ACC112 (cell line): ENCODE data around the gene KCNMB4.

Experiments used
- H2AFZ ChIP-seq: fragments of 200-600 bp; sonication (generic); one replicate; pipeline ENCODE4 v1.6.0; 2017; ENCODE audit warnings: antibody characterized with exemption, low read length; ENCODE audit not compliant: unreplicated experiment
- H3K27ac ChIP-seq: fragments of 200-600 bp; sonication (generic); 2 replicates; pipeline ENCODE4 v1.5.1; 2014; ENCODE audit warnings: low read depth, mild to moderate bottlenecking, antibody characterized with exemption, low read length, moderate library complexity
- H3K27me3 ChIP-seq: fragments of 200-600 bp; sonication (generic); 2 replicates; pipeline ENCODE4 v1.6.1; 2014; ENCODE audit warnings: mild to moderate bottlenecking, antibody characterized with exemption, low read length, moderate library complexity, mixed read lengths; ENCODE audit not compliant: insufficient read depth
- H3K36me3 ChIP-seq: fragments of 200-600 bp; sonication (generic); 2 replicates; pipeline ENCODE4 v1.6.1; 2016; ENCODE audit warnings: mild to moderate bottlenecking, antibody characterized with exemption, low read length, moderate library complexity, mixed read lengths; ENCODE audit not compliant: insufficient read depth
- H3K4me1 ChIP-seq: fragments of 200-600 bp; sonication (generic); one replicate; pipeline ENCODE4 v1.6.1; 2016; ENCODE audit warnings: low read length, mixed read lengths; ENCODE audit not compliant: insufficient read depth, unreplicated experiment, control insufficient read depth
- H3K4me3 ChIP-seq: fragments of 200-600 bp; sonication (generic); 2 replicates; pipeline ENCODE4 v1.5.1; 2014; ENCODE audit warnings: mild to moderate bottlenecking, low read depth, low read length
- H3K79me2 ChIP-seq: fragments of 200-600 bp; sonication (generic); one replicate; pipeline ENCODE4 v1.6.0; 2016; ENCODE audit warnings: low read length; ENCODE audit not compliant: control insufficient read depth, unreplicated experiment, insufficient read depth

Gene KCNMB4

DNA sequence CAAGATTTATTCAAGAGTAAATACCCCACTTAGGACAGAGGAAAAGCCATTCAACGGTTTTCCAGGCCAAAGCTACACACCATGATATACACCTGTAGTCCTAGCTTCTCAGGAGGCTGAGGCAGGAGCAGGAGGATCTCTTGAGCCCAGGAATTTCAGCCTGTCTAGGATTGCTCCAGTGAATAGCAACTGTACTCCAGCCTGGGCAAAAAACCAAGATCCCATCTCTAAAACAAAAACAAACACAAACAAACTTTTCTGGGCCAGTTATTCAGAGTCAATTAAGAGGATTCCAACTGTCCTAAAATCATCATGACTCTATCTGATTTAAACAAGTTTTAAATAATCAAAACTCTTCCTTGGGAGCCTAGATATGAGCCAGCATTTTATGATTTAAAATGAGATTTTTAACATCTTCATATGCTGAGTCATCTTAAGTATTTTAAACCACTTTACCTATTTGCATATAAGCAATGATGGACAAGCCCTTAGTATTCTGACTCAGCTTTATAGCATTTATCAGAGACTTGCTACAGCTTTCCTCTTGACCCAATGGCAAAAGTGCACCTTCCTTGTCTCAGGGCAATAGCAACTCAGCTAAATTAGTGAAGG lies 77.1 kb downstream of the KCNMB4 start:
- no peaks in the 10 kb centered on the region for H3K4me1 ChIP-seq
- no peaks in the 10 kb centered on the region for H3K79me2 ChIP-seq
- H3K27me3 ChIP-seq = no peaks in the 10 kb centered on the region
- H3K4me3 ChIP-seq = no peak overlapping the region
- H2AFZ ChIP-seq = no peak overlapping the region
- no peaks in the 10 kb centered on the region for H3K36me3 ChIP-seq
- no peak overlapping the region for H3K27ac ChIP-seq

DNA sequence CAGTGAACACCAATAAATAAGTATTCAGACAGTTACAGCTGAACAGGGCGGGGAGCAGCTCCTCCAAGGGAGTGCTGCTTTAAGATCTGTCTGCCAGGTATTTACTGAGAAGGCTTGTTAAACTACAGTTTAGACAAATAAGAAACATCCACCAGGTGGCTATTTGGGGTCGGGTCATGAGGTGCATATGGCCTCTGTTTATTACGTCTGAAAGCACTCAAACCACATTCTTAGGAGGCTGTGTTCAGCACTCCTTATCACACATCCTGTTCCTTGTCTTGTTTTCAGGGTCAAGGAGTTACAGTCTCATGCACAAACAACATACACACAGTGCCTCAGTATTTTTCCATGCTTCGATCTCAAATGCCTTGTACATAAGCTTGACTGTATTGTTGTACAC lies 78.8 kb downstream of the KCNMB4 start:
- Histone ChIP-seq H3K27ac (no peak overlapping the region), H3K79me2 (no peaks in the 10 kb centered on the region), H3K4me1 (no peaks in the 10 kb centered on the region), H3K27me3 (no peaks in the 10 kb centered on the region), H2AFZ (no peak overlapping the region), H3K36me3 (no peaks in the 10 kb centered on the region), H3K4me3 (no peak overlapping the region)

GRCh38 chr12:70448371-70448770 lies 82.3 kb downstream of the KCNMB4 start:
- no peak overlapping the region for H3K27ac ChIP-seq
- H3K4me1 ChIP-seq = no peaks in the 10 kb centered on the region
- no peaks in the 10 kb centered on the region for H3K79me2 ChIP-seq
- no peak overlapping the region for H3K4me3 ChIP-seq
- H2AFZ ChIP-seq = no peak overlapping the region
- H3K27me3 ChIP-seq = no peaks in the 10 kb centered on the region
- H3K36me3 ChIP-seq = no peaks in the 10 kb centered on the region

- H3K4me3 ChIP-seq = no peak overlapping the region
- H3K79me2 ChIP-seq = no peaks in the 10 kb centered on the region
- H2AFZ ChIP-seq = no peak overlapping the region
- H3K4me1 ChIP-seq = no peaks in the 10 kb centered on the region
- no peaks in the 10 kb centered on the region for H3K27me3 ChIP-seq
- no peak overlapping the region for H3K27ac ChIP-seq
- H3K36me3 ChIP-seq = no peaks in the 10 kb centered on the region
These were observed 83.1 kb downstream of the KCNMB4 start for GRCh38 chr12:70449074-70449752.

DNA sequence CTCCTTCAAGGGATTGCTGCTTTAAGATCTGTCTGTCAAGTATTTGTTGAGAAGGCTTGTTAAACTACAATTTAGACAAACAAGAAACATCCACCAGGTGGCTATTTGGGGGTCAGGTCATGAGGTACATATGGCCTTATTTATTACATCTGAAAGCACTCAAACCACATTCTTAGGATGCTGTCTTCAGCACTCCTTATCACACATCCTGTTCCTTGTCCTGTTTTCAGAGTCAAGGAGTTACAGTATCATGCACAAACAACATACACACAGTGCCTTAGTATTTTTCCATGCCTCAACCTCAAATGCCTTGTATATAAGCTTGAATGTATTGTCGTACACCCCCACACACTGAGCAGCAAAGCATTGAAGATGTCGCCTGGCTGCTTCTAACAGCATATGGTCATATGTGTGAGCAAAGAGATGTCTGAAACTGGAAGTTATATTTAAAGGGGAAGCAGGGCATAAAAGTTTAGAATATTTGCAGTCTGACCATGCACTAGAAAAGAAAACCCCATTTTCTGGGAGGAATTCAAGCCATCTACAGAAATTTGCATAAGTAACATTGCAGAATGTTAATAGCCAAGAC lies 83.8 kb downstream of the KCNMB4 start:
- H3K4me1 ChIP-seq = no peaks in the 10 kb centered on the region
- H3K79me2 ChIP-seq = no peaks in the 10 kb centered on the region
- no peaks in the 10 kb centered on the region for H3K36me3 ChIP-seq
- no peak overlapping the region for H3K27ac ChIP-seq
- no peak overlapping the region for H3K4me3 ChIP-seq
- H2AFZ ChIP-seq = no peak overlapping the region
- no peaks in the 10 kb centered on the region for H3K27me3 ChIP-seq

GRCh38 chr12:70451528-70451927 lies 85.4 kb downstream of the KCNMB4 start:
- H3K27me3 ChIP-seq = no peaks in the 10 kb centered on the region
- no peak overlapping the region for H3K4me3 ChIP-seq
- H3K36me3 ChIP-seq = no peaks in the 10 kb centered on the region
- no peaks in the 10 kb centered on the region for H3K4me1 ChIP-seq
- H3K27ac ChIP-seq = no peak overlapping the region
- no peak overlapping the region for H2AFZ ChIP-seq
- no peaks in the 10 kb centered on the region for H3K79me2 ChIP-seq

DNA sequence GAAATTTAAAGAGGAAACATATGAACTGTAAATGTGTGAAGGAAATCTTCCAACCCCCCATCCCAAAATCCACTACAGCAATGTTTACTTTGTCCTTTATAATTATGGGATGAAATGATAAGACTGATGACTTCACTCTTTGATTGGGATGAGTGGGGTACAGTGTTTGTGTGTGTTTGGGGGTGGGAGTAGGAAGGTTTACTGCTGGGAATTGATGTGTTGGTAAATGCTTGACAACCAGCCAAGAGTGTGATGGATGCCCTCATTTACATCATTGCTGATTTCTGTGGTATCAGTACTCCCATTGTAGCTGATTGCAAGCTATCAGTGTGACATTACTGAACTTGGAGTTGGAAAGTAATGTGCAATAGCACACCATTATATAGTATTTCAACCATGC lies 90.9 kb downstream of the KCNMB4 start:
- H3K79me2 ChIP-seq = no peaks in the 10 kb centered on the region
- H3K4me3 ChIP-seq = no peak overlapping the region
- H3K27me3 ChIP-seq = peaks cover 3% of the 10 kb centered on the region; the same call in 1 of the 2 replicates
- H3K36me3 ChIP-seq = no peaks in the 10 kb centered on the region
- H3K27ac ChIP-seq = no peak overlapping the region
- H2AFZ ChIP-seq = no peak overlapping the region
- no peaks in the 10 kb centered on the region for H3K4me1 ChIP-seq

- Histone ChIP-seq H3K4me1 (no peaks in the 10 kb centered on the region), H3K27me3 (peaks cover 6% of the 10 kb centered on the region; the same call in 1 of the 2 replicates), H3K79me2 (no peaks in the 10 kb centered on the region), H3K4me3 (no peak overlapping the region), H2AFZ (no peak overlapping the region), H3K27ac (no peak overlapping the region), H3K36me3 (no peaks in the 10 kb centered on the region)
These were observed 93.7 kb downstream of the KCNMB4 start for GRCh38 chr12:70459786-70460185.

- H3K27ac ChIP-seq = no peak overlapping the region
- no peaks in the 10 kb centered on the region for H3K79me2 ChIP-seq
- no peaks in the 10 kb centered on the region for H3K4me1 ChIP-seq
- peaks cover 6% of the 10 kb centered on the region; the same call in 1 of the 2 replicates for H3K27me3 ChIP-seq
- no peak overlapping the region for H2AFZ ChIP-seq
- no peak overlapping the region for H3K4me3 ChIP-seq
- no peaks in the 10 kb centered on the region for H3K36me3 ChIP-seq
These were observed 97.9 kb downstream of the KCNMB4 start for GRCh38 chr12:70463997-70464396.

- no peaks in the 10 kb centered on the region for H3K4me1 ChIP-seq
- H3K36me3 ChIP-seq = no peaks in the 10 kb centered on the region
- H3K27ac ChIP-seq = no peak overlapping the region
These were observed 100.7 kb downstream of the KCNMB4 start for GRCh38 chr12:70466753-70467152.

DNA sequence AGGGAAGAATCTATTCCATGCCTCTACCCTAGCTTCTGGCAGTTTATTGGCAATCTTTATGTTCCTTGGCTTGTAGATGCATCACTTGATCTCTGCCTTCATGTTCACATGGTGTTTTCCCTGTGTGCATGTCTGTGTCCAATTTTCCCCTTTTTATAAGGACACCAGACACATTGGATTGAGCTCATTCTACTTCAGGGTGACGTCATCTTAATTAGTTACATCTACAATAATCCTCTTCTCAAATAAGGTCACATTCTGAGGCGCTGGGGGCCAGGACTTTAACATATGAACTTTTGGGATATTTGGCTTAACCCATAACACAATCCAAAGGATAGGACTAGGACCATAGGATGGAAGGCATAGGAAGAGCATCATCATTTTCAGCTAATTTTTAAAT lies 101.4 kb downstream of the KCNMB4 start:
- Histone ChIP-seq H3K27me3 (peaks cover 8% of the 10 kb centered on the region; the same call in 1 of the 2 replicates), H3K79me2 (no peaks in the 10 kb centered on the region), H2AFZ (no peak overlapping the region), H3K27ac (no peak overlapping the region), H3K4me3 (no peak overlapping the region), H3K36me3 (no peaks in the 10 kb centered on the region), H3K4me1 (no peaks in the 10 kb centered on the region)

More at GRCh38 chr12:70466753-70467152, 100.7 kb downstream of the KCNMB4 start:
- no peak overlapping the region for H2AFZ ChIP-seq
- H3K79me2 ChIP-seq = no peaks in the 10 kb centered on the region
- H3K27me3 ChIP-seq = peaks cover 8% of the 10 kb centered on the region; the same call in 1 of the 2 replicates
- no peak overlapping the region for H3K4me3 ChIP-seq
